H1 (cell line): ENCODE data around the gene TARBP2. TPM values are rescaled to one million over a fixed set of nuclear protein-coding genes. Genes with fewer than 3 reads are reported as not detected.

Source experiments
- CTCF ChIA-PET: fragments of 300-600 bp; sonication (Branson Sonifier 250); formaldehyde crosslinking; loops from one replicate; lab custom pipeline; 2021; ENCODE audit not compliant: partially characterized antibody; lab: Charles Lee
- POLR2A ChIA-PET: fragments of 300-600 bp; sonication (Branson Sonifier 250); formaldehyde crosslinking; loops from one replicate; lab custom pipeline; 2021; ENCODE audit warnings: inconsistent platforms; ENCODE audit not compliant: partially characterized antibody; lab: Charles Lee
- DNase-seq, 2 experiments: peaks; one replicate each; pipeline versions ENCODE4 v3.0.0 to v3.0.0-alpha.2; 2010 to 2022; ENCODE audit warnings: low spot score in 2 of 2, low read depth in 1 of 2, mixed read lengths in 1 of 2
- FAIRE-seq: peaks from 2 replicates; lab custom pipeline; 2011; peaks lifted over from hg19 to GRCh38; lab: Jason Lieb, UNC
- H2AFZ ChIP-seq: 2 replicates; pipeline ENCODE4 v1.8.1; 2012; ENCODE audit warnings: low read length, inconsistent platforms
- H2AK5ac ChIP-seq: 2 replicates; pipeline ENCODE4 v1.6.1; 2013; ENCODE audit warnings: low read depth, low read length
- H2BK120ac ChIP-seq: replicated peaks from 2 replicates; pipeline ENCODE3; 2013; ENCODE audit warnings: low read depth, low read length, inconsistent platforms
- H2BK12ac ChIP-seq: 2 replicates; pipeline ENCODE4 v1.6.1; 2013; ENCODE audit warnings: low read depth, low read length
- H2BK15ac ChIP-seq: 2 replicates; pipeline ENCODE4 v1.6.1; 2013; ENCODE audit warnings: low read length
- H2BK20ac ChIP-seq: 2 replicates; pipeline ENCODE4 v1.6.1; 2013; ENCODE audit warnings: low read length
- H2BK5ac ChIP-seq: 2 replicates; pipeline ENCODE4 v1.6.1; 2013; ENCODE audit warnings: low read depth, low read length
- H3K14ac ChIP-seq: 2 replicates; pipeline ENCODE4 v1.6.1; 2013; ENCODE audit warnings: inconsistent platforms; ENCODE audit not compliant: insufficient read length
- H3K18ac ChIP-seq: 2 replicates; pipeline ENCODE4 v1.6.1; 2013; ENCODE audit warnings: low read length; ENCODE audit errors: extremely low read depth
- H3K23ac ChIP-seq: 2 replicates; pipeline ENCODE4 v1.6.1; 2013; ENCODE audit warnings: inconsistent platforms; ENCODE audit not compliant: insufficient read length
- H3K23me2 ChIP-seq: 2 replicates; pipeline ENCODE4 v1.6.1; 2013; ENCODE audit warnings: low read depth, low read length
- H3K27ac ChIP-seq: 2 replicates; pipeline ENCODE4 v1.6.1; 2011; ENCODE audit warnings: low read depth, low read length, inconsistent platforms
- H3K27me3 ChIP-seq, 4 experiments: replicated peaks in 1 of 4; 1 replicate in 1 of 4; 2 replicates in 3 of 4; pipeline versions ENCODE4 v1.6.1 to v1.8.1; 2011 to 2013; ENCODE audit warnings: low read length in 3 of 4, mild to moderate bottlenecking in 3 of 4, inconsistent platforms in 2 of 4, mixed read lengths in 2 of 4, moderate library complexity in 1 of 4; ENCODE audit not compliant: control insufficient read depth in 3 of 4, insufficient read depth in 3 of 4; ENCODE audit errors: extremely low read depth in 1 of 4
- H3K36me3 ChIP-seq, 4 experiments: 2 replicates each; pipeline versions ENCODE4 v1.6.1 to v1.8.1; 2011 to 2013; ENCODE audit warnings: mild to moderate bottlenecking in 4 of 4, low read length in 3 of 4, moderate library complexity in 2 of 4, control low read depth in 1 of 4, inconsistent platforms in 1 of 4; ENCODE audit not compliant: insufficient read depth in 4 of 4, control insufficient read depth in 2 of 4
- H3K4ac ChIP-seq: replicated peaks from 2 replicates; pipeline ENCODE3; 2013; ENCODE audit warnings: low read length, low read depth, mixed read lengths, inconsistent platforms; ENCODE audit not compliant: insufficient read length
- H3K4me1 ChIP-seq, 4 experiments: replicated peaks in 1 of 4; 1 replicate in 1 of 4; 2 replicates in 3 of 4; pipeline versions ENCODE4 v1.6.1 to v1.8.1; 2011 to 2013; ENCODE audit warnings: low read length in 3 of 4, inconsistent platforms in 2 of 4, mixed read lengths in 1 of 4; ENCODE audit not compliant: insufficient read depth in 4 of 4, control insufficient read depth in 3 of 4
- H3K4me2 ChIP-seq, 2 experiments: 2 replicates each; pipeline versions ENCODE4 v1.6.1 to v1.8.1; 2011 to 2013; ENCODE audit warnings: low read depth in 2 of 2, low read length in 2 of 2, control low read depth in 1 of 2, inconsistent platforms in 1 of 2, mild to moderate bottlenecking in 1 of 2; ENCODE audit not compliant: insufficient read depth in 1 of 2
- H3K4me3 ChIP-seq, 4 experiments: fragments of 200-600, 300-600 bp in 1 of 4; sonication (generic), shearing (Covaris generic), sonication (Bioruptor Twin) in 1 of 4; 2 replicates each; pipeline versions ENCODE4 v1.5.1 to v1.8.1; 2011 to 2016; ENCODE audit warnings: low read length in 4 of 4, low read depth in 3 of 4, control low read depth in 2 of 4, inconsistent platforms in 2 of 4, mild to moderate bottlenecking in 2 of 4, mixed read lengths in 1 of 4, moderate library complexity in 1 of 4; ENCODE audit not compliant: insufficient read depth in 2 of 4; ENCODE audit errors: extremely low read depth in 1 of 4
- H3K56ac ChIP-seq: replicated peaks from 2 replicates; pipeline ENCODE3; 2013; ENCODE audit warnings: low read depth, mild to moderate bottlenecking, mixed read lengths, low read length, inconsistent platforms; ENCODE audit not compliant: insufficient read length
- H3K79me1 ChIP-seq: 2 replicates; pipeline ENCODE4 v1.6.1; 2013; ENCODE audit warnings: low read depth, low read length, control low read depth
- H3K79me2 ChIP-seq, 2 experiments: 2 replicates each; pipeline versions ENCODE4 v1.6.1 to v1.8.1; 2012 to 2013; ENCODE audit warnings: low read length in 2 of 2, mild to moderate bottlenecking in 2 of 2, inconsistent platforms in 1 of 2; ENCODE audit not compliant: insufficient read depth in 2 of 2, control insufficient read depth in 1 of 2
- H3K9ac ChIP-seq, 4 experiments: replicated peaks in 1 of 4; 1 replicate in 1 of 4; 2 replicates in 3 of 4; pipeline versions ENCODE4 v1.6.1 to v1.8.1; 2011 to 2013; ENCODE audit warnings: low read depth in 3 of 4, low read length in 3 of 4, control low read depth in 2 of 4, mild to moderate bottlenecking in 2 of 4, moderate library complexity in 2 of 4, inconsistent platforms in 1 of 4; ENCODE audit errors: extremely low read depth in 1 of 4
- H3K9me3 ChIP-seq, 2 experiments: 2 replicates each; pipeline versions ENCODE4 v1.6.1 to v1.8.1; 2012 to 2013; ENCODE audit warnings: mild to moderate bottlenecking in 2 of 2, moderate library complexity in 2 of 2, control low read depth in 1 of 2, inconsistent platforms in 1 of 2, low read depth in 1 of 2, low read length in 1 of 2, mixed read lengths in 1 of 2; ENCODE audit not compliant: insufficient read depth in 2 of 2
- H4K20me1 ChIP-seq, 2 experiments: replicated peaks in 1 of 2; 2 replicates each; pipeline versions ENCODE3 to v1.8.1; 2011 to 2013; ENCODE audit warnings: inconsistent platforms in 2 of 2, low read length in 2 of 2, mild to moderate bottlenecking in 1 of 2; ENCODE audit not compliant: insufficient read depth in 2 of 2, control insufficient read depth in 1 of 2
- H4K5ac ChIP-seq: 2 replicates; pipeline ENCODE4 v1.6.1; 2013; ENCODE audit warnings: low read length, low read depth, mixed read lengths, inconsistent platforms; ENCODE audit not compliant: insufficient read length
- H4K8ac ChIP-seq: 2 replicates; pipeline ENCODE4 v1.8.0; 2013; ENCODE audit warnings: mild to moderate bottlenecking, moderate library complexity, low read length, inconsistent platforms; ENCODE audit not compliant: insufficient read depth; ENCODE audit errors: extremely low read depth
- H4K91ac ChIP-seq: replicated peaks from 2 replicates; pipeline ENCODE3; 2013; ENCODE audit warnings: low read length, mixed read lengths, inconsistent platforms; ENCODE audit not compliant: insufficient read length
- JUND ChIP-seq: IDR thresholded peaks from 2 replicates; pipeline ENCODE4 v1.6.1; 2011; ENCODE audit warnings: mild to moderate bottlenecking, improper control_type of control experiment, low read length
- POLR2A ChIP-seq, 2 experiments: IDR thresholded peaks; 1 replicate in 1 of 2; 2 replicates in 1 of 2; pipeline ENCODE4 v1.6.1; 2011; ENCODE audit warnings: low read depth in 2 of 2, low read length in 2 of 2, mild to moderate bottlenecking in 2 of 2; ENCODE audit errors: control extremely low read depth in 1 of 2
- WGBS, 2 experiments: shearing (Covaris generic) in 1 of 2; methylation state at CpG; one replicate each; pipeline versions ENCODE4 v1.1.6 to v1.1.7; 2013 to 2015; ENCODE audit warnings: low lambda C conversion rate in 2 of 2, mixed read lengths in 2 of 2, inconsistent platforms in 1 of 2, low coverage in 1 of 2, missing lambda C conversion rate in 1 of 2; ENCODE audit not compliant: insufficient replicate concordance in 2 of 2, insufficient coverage in 1 of 2, insufficient read length in 1 of 2; ENCODE audit errors: extremely low coverage in 1 of 2, missing lambda C conversion rate in 1 of 2; 5-methylcytosine and 5-hydroxymethylcytosine counted together
- polyA plus RNA-seq, 7 experiments: library from polyadenylated mRNA; depleted of rRNA in 3 of 7; stranded (reverse) in 5 of 7; unstranded in 2 of 7; fragments of >200 nt in 5 of 7; fragments of 200-250 nt in 2 of 7; gene quantifications; 1 replicate in 5 of 7; 2 replicates in 1 of 7; 4 replicates in 1 of 7; pipeline versions ENCODE4 v1.2.1 to v1.2.3, GENCODE V29; 2011 to 2013; ENCODE audit warnings: missing spikeins in 2 of 7, mixed read lengths in 2 of 7
- total RNA-seq: library from RNA; stranded (reverse); fragmentation: NEBNext Ultra II Directional; extraction: Animal tissue kit (Norgen Biotek cat#: 25700); gene quantifications from 2 replicates; pipeline ENCODE4 v1.2.1, GENCODE V29; 2021

TARBP2 gene
- total and polyA plus RNA-seq, 2 of the 8 experiments (the other 6 are each of a cell fraction or from before 2014, with no cell fraction given) = 69.9 to 122 TPM

- Histone ChIP-seq H3K23ac (no peak overlapping the region), H3K4ac (no peak overlapping the region), H3K27me3 (no peaks in the 10 kb centered on the region), H3K4me2 (no peak overlapping the region), H4K91ac (no peak overlapping the region), H3K27ac (no peak overlapping the region), H4K20me1 (peaks cover 29 to 31% of the 10 kb centered on the region in 2 experiments), H4K8ac (no peak overlapping the region), H3K56ac (no peak overlapping the region), H2AFZ (no peak overlapping the region), H3K9ac (no peak overlapping the region), H2BK12ac (no peak overlapping the region), H3K9me3 (no peaks in the 10 kb centered on the region), H3K4me3 (no peak overlapping the region), H3K36me3 (peaks cover 66 to 100% (median 92%) of the 10 kb centered on the region in 4 experiments), H2BK15ac (no peak overlapping the region), H3K79me2 (peaks cover 0 to 53% of the 10 kb centered on the region in 2 experiments; a peak in 2 of 4 replicates), H2AK5ac (no peak overlapping the region), H2BK20ac (no peak overlapping the region), H4K5ac (no peak overlapping the region), H3K79me1 (peaks cover 3% of the 10 kb centered on the region), H3K14ac (no peak overlapping the region), H2BK5ac (no peak overlapping the region), H3K18ac (no peak overlapping the region), H2BK120ac (no peak overlapping the region), H3K23me2 (no peaks in the 10 kb centered on the region), H3K4me1 (peaks cover 0 to 6% (median 1%) of the 10 kb centered on the region in 4 experiments; a peak in 2 of 7 replicates)
- CTCF ChIA-PET = interaction anchor here (0.7 to 5.3 kb wide), 9 partner anchors 9 to 144 kb away, joined by 3 to 57 read pairs (median 3); no protein-coding TSS in a partner anchor
- 100% methylated on average over 1 of the region's 1 CpG; no CpG with 5 or more reads in 1 of the 2 experiments for WGBS, 2 experiments
- no peak for FAIRE-seq
- TF ChIP-seq POLR2A (IDR thresholded peaks at IDR 0.05; ENCODE audit: control extremely low read depth in 1 of 2, low read depth in 2 of 2, low read length in 2 of 2) = 0 out of 3 replicates have a peak, but pooled peaks of 1 of the 2 experiments have one; percentile 2
- no peak for TF ChIP-seq JUND
- POLR2A ChIA-PET = interaction anchor here (0.6 to 67.0 kb wide), 8 partner anchors 4 to 458 kb away, joined by 3 to 3397 read pairs (median 4); partner anchors contain the start of genes MAP3K12, NPFF, PCBP2 and PRR13
- no peak for DNase-seq
These were observed 29.0 kb upstream of the TARBP2 start for GRCh38 chr12:53472056-53472582.
